ENCODE results near the gene TCF4. TPM values are rescaled to one million over a fixed set of nuclear protein-coding genes. Genes with fewer than 3 reads are reported as not detected.

The TCF4 gene
- total RNA-seq, 1 experiment from 2014 or later = 55.8 TPM

DNA sequence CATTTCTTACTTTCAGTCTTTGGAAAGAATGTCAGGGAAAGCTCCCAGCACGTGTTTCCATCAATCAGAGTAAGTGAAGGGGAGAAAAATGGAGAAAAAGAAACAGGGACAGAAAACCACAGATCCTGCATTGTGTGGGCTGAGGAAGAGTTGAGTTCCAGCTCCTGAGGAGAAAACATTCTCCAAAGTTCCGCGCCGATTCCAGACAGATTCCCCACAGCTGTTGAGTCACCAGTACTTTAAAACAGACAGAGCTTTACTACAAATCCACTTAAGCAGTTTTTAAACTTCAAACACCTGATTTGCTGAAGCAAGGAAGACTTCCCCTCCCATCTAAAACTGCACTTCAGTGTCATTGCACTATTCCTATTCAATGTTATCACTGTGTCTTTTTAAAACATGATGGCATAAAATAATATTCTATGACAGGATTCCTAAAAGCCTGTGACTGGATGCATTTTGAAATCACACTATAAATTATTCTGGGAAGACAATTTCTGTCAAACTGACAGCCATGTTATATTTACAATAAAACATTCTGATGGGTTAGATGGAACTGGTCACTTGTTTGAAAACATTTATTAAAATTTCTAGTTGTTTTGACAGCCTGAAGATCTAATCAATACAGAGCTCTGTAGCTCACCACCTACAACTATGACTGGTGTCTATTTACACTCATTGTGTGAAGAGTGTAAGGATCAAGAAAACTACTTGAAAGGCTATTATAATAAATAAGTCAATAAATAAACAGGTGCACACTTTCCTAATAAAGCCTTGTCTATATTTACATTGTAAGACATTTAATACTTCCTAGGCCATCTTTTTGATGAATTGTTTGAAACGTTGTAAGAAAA is 40.9 kb downstream of the TCF4 start:
- Histone ChIP-seq H3K27ac (peak overlapping the region; percentile 34; the same call in 1 of the 2 replicates), H3K4me1 (replicated peaks) (peaks cover 5% of the 10 kb centered on the region), H3K9me3 (replicated peaks) (no peaks in the 10 kb centered on the region), H3K27me3 (replicated peaks) (no peaks in the 10 kb centered on the region), H3K4me3 (peak overlapping the region; percentile 16), H3K36me3 (no peaks in the 10 kb centered on the region)
- DNase-seq (ENCODE audit: low read depth in 1 of 2, low spot score in 2 of 2) = peak in 1 of 2 experiments; percentile 45

- Histone ChIP-seq H3K27ac (no peak overlapping the region), H3K36me3 (no peaks in the 10 kb centered on the region), H3K4me3 (no peak overlapping the region), H3K27me3 (replicated peaks) (no peaks in the 10 kb centered on the region), H3K4me1 (replicated peaks) (peaks cover 5% of the 10 kb centered on the region), H3K9me3 (replicated peaks) (no peaks in the 10 kb centered on the region)
- DNase-seq (ENCODE audit: low read depth in 1 of 2, low spot score in 2 of 2) = no peak
These were observed 44.0 kb downstream of the TCF4 start for GRCh38 chr18:55544014-55544413.

DNA sequence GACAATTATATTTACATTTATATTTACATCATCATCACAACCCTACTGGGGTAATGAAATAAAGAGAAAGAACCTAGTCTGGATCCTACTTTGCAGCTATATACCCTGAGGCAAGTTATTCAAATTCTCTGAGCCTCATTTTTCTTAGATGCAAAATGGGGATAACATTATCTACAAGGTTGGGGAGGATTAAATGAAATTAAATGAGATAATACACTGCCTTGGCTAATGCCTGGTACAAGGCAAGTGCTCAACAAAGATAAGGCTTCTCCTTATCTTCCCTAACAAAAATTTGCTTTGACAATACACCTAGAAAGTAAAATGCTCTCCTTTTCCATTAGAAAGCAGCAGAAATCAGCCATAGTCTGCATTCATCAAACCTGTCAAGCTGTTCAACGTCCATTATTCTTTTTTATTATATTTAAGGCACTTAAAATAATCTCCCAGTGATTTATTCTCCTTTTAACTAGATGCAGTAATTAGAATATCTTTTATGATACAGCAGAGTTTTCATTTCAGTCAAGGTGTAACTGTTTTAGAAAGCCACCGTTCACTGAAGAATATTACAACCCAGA is 44.8 kb downstream of the TCF4 start:
- Histone ChIP-seq H3K36me3 (no peaks in the 10 kb centered on the region), H3K27me3 (replicated peaks) (no peaks in the 10 kb centered on the region), H3K4me3 (no peak overlapping the region), H3K9me3 (replicated peaks) (no peaks in the 10 kb centered on the region), H3K4me1 (replicated peaks) (peaks cover 5% of the 10 kb centered on the region), H3K27ac (no peak overlapping the region)
- DNase-seq (ENCODE audit: low read depth in 1 of 2, low spot score in 2 of 2) = no peak

DNA sequence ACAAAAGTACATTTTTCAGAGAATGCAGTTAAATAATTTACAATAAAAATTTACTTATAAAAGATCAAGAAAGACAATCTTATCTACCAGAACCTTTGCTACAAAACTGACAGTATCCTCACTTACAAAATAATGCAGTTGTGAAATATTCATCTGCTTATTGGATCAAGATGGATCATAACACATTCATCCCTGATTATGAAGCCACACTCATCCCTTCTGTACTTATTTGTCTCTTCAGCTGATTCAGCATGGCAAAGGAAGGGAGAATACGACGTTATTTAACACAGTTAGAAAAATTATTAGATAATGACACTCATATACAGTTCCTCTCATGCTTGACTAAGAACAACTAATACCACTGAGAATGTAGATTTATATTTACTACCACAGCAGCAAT is 46.4 kb downstream of the TCF4 start:
- Histone ChIP-seq H3K4me1 (replicated peaks) (peaks cover 3% of the 10 kb centered on the region), H3K9me3 (replicated peaks) (no peaks in the 10 kb centered on the region), H3K36me3 (no peaks in the 10 kb centered on the region), H3K27ac (no peak overlapping the region), H3K4me3 (no peak overlapping the region), H3K27me3 (replicated peaks) (no peaks in the 10 kb centered on the region)
- DNase-seq (ENCODE audit: low read depth in 1 of 2, low spot score in 2 of 2) = no peak

DNA sequence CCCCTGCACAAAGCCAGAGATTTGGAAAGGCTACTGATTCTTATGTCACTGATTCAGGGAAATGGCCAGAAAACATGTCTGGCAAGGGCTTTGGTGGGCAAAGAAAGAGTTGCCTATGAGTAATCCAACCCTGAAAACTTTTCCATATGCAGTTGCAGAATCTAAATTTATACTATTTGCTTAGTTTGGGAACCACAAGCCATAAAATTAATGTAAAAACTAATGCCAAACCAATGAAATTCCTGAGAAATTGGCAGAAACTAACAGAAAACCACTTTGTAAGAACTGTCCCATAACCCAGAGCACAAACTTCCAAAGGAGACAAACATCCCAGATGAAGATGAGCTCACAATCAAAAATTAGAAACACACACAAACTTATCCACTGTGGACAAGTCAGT is 48.8 kb downstream of the TCF4 start:
- DNase-seq (ENCODE audit: low read depth in 1 of 2, low spot score in 2 of 2) = no peak

DNA sequence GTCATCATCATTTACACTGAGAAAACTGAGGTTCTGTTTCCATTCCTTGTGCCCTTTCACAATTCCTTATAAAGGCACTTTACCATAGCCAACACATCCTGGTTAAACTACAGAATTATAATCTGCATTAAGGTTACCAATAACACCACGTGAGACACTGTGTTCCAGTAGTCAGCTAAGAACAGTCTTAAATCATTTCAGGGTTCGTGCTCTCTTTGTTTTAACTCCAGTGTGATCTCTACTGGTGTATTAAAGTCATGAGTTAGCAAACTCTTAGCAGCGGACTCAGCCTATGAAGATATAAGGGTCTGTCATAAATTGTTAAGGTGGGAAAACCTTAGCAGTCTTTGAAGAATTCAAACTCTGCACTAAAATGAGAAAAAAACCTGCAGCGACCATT is 53.0 kb downstream of the TCF4 start:
- H3K27ac ChIP-seq = no peak overlapping the region
- no peak for DNase-seq (ENCODE audit: low read depth in 1 of 2, low spot score in 2 of 2)
- no peaks in the 10 kb centered on the region for H3K9me3 ChIP-seq (replicated peaks)
- no peak overlapping the region for H3K4me3 ChIP-seq
- H3K27me3 ChIP-seq (replicated peaks) = no peaks in the 10 kb centered on the region
- H3K36me3 ChIP-seq = no peaks in the 10 kb centered on the region
- H3K4me1 ChIP-seq (replicated peaks) = no peaks in the 10 kb centered on the region

More for the DNA sequence above, 48.8 kb downstream of the TCF4 start:
- H3K27ac ChIP-seq = no peak overlapping the region
- H3K36me3 ChIP-seq = no peaks in the 10 kb centered on the region
- no peaks in the 10 kb centered on the region for H3K4me1 ChIP-seq (replicated peaks)
- H3K4me3 ChIP-seq = no peak overlapping the region
- H3K27me3 ChIP-seq (replicated peaks) = no peaks in the 10 kb centered on the region
- no peaks in the 10 kb centered on the region for H3K9me3 ChIP-seq (replicated peaks)

DNA sequence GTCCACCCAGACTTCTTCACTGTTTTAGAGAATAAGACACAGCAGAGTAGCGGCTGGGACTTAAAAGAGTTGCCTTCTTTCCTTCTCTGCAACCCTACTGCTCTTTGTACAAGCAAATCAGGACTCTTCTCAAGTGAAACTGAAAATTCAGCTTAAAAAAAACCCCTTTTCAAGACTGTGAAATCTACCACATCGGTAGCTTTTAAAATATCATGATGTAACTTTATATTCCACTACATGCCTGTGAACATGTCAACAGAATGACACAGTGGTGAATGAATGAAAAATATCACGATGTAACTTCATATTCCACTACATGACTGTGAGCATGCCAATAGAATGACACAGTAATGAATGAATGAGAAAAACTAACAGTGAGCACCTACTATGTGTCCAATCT is 53.4 kb downstream of the TCF4 start:
- Histone ChIP-seq H3K27ac (no peak overlapping the region), H3K4me1 (replicated peaks) (no peaks in the 10 kb centered on the region), H3K4me3 (no peak overlapping the region), H3K9me3 (replicated peaks) (no peaks in the 10 kb centered on the region), H3K27me3 (replicated peaks) (no peaks in the 10 kb centered on the region), H3K36me3 (no peaks in the 10 kb centered on the region)
- no peak for DNase-seq (ENCODE audit: low read depth in 1 of 2, low spot score in 2 of 2)

GRCh38 chr18:55530166-55530565 is 57.8 kb downstream of the TCF4 start:
- H3K27ac ChIP-seq = no peak overlapping the region
- no peak overlapping the region for H3K4me3 ChIP-seq
- H3K4me1 ChIP-seq (replicated peaks) = no peaks in the 10 kb centered on the region
- H3K27me3 ChIP-seq (replicated peaks) = no peaks in the 10 kb centered on the region
- no peaks in the 10 kb centered on the region for H3K9me3 ChIP-seq (replicated peaks)
- H3K36me3 ChIP-seq = no peaks in the 10 kb centered on the region
- DNase-seq (ENCODE audit: low read depth in 1 of 2, low spot score in 2 of 2) = no peak

DNA sequence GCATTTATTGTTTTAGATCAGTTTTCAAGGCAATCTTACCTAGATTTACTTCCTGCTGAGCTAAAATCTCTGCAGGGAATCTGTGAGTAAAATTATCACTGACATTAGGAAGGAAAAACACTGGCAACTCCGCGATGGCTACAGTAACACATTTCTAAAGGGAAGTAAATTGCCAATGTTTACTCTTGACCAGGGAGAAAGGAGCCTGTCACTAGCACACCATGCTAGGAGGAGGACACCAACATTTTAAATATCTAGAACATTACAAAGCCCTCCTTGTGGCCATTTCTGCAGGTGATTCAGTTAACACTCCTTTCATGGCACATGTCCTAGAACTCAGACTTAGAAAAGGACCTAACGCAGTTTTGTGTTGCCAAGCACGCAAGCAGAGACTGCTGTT is 58.4 kb downstream of the TCF4 start:
- no peak for DNase-seq (ENCODE audit: low read depth in 1 of 2, low spot score in 2 of 2)
- H3K27ac ChIP-seq = no peak overlapping the region
- H3K36me3 ChIP-seq = no peaks in the 10 kb centered on the region

DNA sequence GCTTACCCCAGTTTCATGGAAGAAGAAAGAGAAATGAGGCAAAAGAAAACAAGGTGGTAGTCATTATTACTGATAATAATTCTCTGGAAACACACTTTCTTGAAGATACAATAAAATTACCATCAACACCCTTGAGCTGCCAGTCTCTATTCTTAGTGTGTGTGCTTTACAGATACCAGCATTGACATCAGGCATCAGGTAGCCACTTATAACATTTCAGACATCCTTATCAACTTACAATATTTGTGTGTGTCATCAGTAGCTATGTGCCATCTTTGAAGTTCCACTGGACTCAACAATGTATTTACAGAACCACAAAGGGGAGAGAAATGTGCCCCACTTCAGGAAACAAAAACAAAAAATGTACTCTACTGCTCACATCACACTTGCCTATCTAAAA is 62.1 kb downstream of the TCF4 start:
- no peaks in the 10 kb centered on the region for H3K36me3 ChIP-seq
- H3K27me3 ChIP-seq (replicated peaks) = no peaks in the 10 kb centered on the region
- no peaks in the 10 kb centered on the region for H3K9me3 ChIP-seq (replicated peaks)
- H3K4me1 ChIP-seq (replicated peaks) = no peaks in the 10 kb centered on the region
- H3K27ac ChIP-seq = no peak overlapping the region
- H3K4me3 ChIP-seq = no peak overlapping the region
- DNase-seq (ENCODE audit: low read depth in 1 of 2, low spot score in 2 of 2) = no peak

More for the DNA sequence above, 58.4 kb downstream of the TCF4 start:
- Histone ChIP-seq H3K27me3 (replicated peaks) (no peaks in the 10 kb centered on the region), H3K4me1 (replicated peaks) (no peaks in the 10 kb centered on the region), H3K9me3 (replicated peaks) (no peaks in the 10 kb centered on the region), H3K4me3 (no peak overlapping the region)

- H3K27ac ChIP-seq = no peak overlapping the region
These were observed 63.5 kb downstream of the TCF4 start for GRCh38 chr18:55524353-55525073.

DNA sequence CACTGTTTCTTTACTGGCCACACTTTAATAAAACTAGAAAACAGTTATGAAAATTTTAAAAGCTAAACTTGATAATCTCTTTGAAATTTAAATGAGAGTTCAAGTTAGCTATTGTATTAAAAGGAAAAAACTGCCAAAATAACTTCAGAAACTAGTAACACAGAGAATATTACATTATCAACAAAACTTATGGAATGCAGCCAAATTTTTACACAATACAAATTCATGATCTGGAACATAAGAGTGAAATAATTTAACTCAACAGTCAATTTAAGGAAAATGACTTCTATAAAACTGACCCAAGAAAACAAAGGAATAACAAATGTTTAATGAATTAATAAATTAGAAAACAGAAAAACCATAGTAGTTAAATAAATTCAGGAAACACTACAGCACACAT is 65.0 kb downstream of the TCF4 start:
- H3K36me3 ChIP-seq = no peaks in the 10 kb centered on the region
- no peak overlapping the region for H3K27ac ChIP-seq
- H3K9me3 ChIP-seq (replicated peaks) = no peaks in the 10 kb centered on the region
- H3K27me3 ChIP-seq (replicated peaks) = no peaks in the 10 kb centered on the region
- DNase-seq (ENCODE audit: low read depth in 1 of 2, low spot score in 2 of 2) = no peak
- no peak overlapping the region for H3K4me3 ChIP-seq
- no peaks in the 10 kb centered on the region for H3K4me1 ChIP-seq (replicated peaks)

More at GRCh38 chr18:55524353-55525073, 63.5 kb downstream of the TCF4 start:
- no peaks in the 10 kb centered on the region for H3K36me3 ChIP-seq
- H3K4me3 ChIP-seq = no peak overlapping the region
- DNase-seq (ENCODE audit: low read depth in 1 of 2, low spot score in 2 of 2) = no peak
- H3K27me3 ChIP-seq (replicated peaks) = no peaks in the 10 kb centered on the region
- H3K4me1 ChIP-seq (replicated peaks) = no peaks in the 10 kb centered on the region
- no peaks in the 10 kb centered on the region for H3K9me3 ChIP-seq (replicated peaks)

DNA sequence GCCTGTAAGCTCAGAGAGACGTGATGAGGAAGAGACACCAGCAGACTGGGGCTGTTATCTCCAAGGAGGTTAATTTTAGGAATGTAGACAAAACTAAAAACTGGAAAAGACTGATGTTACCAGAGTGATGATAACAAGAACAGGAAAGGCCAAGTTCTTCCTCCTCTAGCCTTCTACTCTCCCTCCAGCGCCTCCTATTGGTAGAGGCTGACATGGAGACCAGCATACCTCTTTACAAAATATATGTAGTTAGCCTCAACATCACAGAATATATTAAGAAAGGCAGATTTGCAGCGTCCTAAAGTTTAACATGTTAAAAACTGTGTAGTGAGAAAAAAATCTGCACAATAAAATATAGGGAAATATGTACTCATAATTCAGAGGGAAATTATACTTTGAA is 66.0 kb downstream of the TCF4 start:
- no peak overlapping the region for H3K4me3 ChIP-seq
- no peaks in the 10 kb centered on the region for H3K4me1 ChIP-seq (replicated peaks)
- H3K27me3 ChIP-seq (replicated peaks) = no peaks in the 10 kb centered on the region
- H3K9me3 ChIP-seq (replicated peaks) = no peaks in the 10 kb centered on the region
- no peak overlapping the region for H3K27ac ChIP-seq
- DNase-seq (ENCODE audit: low read depth in 1 of 2, low spot score in 2 of 2) = no peak
- H3K36me3 ChIP-seq = peaks cover 7% of the 10 kb centered on the region; the same call in 1 of the 2 replicates

DNA sequence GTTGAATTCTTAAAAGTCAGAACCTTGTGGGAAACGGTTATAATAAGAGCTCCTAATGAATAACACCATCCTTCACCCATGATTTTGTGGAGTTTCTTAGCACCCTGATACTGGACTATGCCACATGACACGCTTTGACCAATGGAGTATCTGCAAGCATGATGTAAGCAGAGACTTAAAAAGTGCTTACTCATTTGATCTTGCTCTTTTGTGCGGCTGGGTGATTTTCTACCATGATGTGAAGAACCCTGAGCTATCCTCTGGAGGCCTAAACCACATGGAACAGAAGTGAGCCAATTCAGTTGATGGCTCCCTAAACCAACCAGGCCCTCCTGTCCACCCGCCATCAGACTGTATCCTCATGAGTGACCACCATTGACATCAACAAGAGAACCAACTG is 70.9 kb downstream of the TCF4 start:
- DNase-seq (ENCODE audit: low read depth in 1 of 2, low spot score in 2 of 2) = no peak
- Histone ChIP-seq H3K36me3 (peaks cover 18% of the 10 kb centered on the region), H3K27me3 (replicated peaks) (no peaks in the 10 kb centered on the region), H3K27ac (no peak overlapping the region), H3K4me1 (replicated peaks) (peaks cover 22% of the 10 kb centered on the region), H3K4me3 (no peak overlapping the region), H3K9me3 (replicated peaks) (0 out of 2 replicates have a peak, but pooled peaks cover 9% of the 10 kb centered on the region)
